ENCODE measurements around the gene CFAP157.

The CFAP157 gene

DNA sequence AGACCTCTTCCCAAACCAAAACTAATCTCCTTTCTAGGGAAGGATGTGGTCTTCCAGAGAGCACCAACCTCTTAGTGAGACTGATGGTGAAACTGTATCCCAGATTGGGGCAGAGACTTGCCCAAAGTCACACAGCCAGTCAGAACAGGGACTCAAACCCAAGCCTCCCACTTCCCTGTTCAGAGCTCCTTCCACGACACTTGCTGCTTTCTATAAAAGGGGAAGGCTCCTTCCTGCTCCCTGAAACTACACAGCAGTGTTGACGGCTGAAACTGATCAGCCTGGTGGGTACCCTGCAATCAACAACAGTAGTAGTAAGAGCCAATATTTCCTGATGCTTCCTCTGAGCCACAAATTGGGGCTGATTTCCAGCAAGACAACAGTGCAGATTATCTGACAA is 26.8 kb downstream of the CFAP157 start:
- no peak for DNase-seq (ENCODE audit: extremely low spot score)
- ChIA-PET POLR2A (no interaction called here), CTCF (interaction anchor here (1.0 to 3.6 kb wide), 20 partner anchors 9 to 188 kb away, joined by 3 to 62 read pairs (median 14); partner anchors contain the start of genes CDK9, CFAP157, FPGS and PTRH1)
- TF ChIP-seq, protein P1, sequence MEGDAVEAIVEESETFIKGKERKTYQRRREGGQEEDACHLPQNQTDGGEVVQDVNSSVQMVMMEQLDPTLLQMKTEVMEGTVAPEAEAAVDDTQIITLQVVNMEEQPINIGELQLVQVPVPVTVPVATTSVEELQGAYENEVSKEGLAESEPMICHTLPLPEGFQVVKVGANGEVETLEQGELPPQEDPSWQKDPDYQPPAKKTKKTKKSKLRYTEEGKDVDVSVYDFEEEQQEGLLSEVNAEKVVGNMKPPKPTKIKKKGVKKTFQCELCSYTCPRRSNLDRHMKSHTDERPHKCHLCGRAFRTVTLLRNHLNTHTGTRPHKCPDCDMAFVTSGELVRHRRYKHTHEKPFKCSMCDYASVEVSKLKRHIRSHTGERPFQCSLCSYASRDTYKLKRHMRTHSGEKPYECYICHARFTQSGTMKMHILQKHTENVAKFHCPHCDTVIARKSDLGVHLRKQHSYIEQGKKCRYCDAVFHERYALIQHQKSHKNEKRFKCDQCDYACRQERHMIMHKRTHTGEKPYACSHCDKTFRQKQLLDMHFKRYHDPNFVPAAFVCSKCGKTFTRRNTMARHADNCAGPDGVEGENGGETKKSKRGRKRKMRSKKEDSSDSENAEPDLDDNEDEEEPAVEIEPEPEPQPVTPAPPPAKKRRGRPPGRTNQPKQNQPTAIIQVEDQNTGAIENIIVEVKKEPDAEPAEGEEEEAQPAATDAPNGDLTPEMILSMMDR (IDR thresholded peaks at IDR 0.05; ENCODE audit: control extremely low read depth, extremely low read depth, low read depth, missing control alignments), result no peak

DNA sequence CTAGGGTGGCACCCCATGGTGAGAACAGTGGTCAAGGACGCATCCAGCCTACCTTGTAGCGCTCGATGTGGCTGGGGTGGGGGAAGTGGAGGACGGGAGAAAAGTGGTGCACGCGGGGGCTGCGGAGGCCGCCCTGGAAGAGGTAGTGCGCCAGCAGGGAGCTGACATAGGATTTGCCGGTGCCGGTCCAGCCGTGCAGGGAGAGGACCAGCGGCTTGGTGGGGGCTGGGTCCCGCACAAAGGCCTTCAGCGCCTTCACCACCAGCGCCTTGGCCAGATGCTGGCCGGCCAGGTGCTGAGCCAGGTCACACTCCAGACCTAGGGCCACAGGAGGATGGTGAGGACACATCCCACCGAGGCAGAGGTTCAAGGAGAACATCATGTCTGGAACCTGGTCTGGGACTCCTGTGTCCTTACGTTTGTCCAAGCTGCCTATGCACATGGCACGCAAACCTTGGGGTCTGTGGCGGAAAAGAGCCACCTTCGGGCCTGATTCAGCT is 27.5 kb downstream of the CFAP157 start:
- ChIA-PET POLR2A (interaction anchor here (0.7 to 1.4 kb wide), 3 partner anchors 19 to 136 kb away, joined by 3 to 4 read pairs (median 3); partner anchors contain the start of genes PTRH1 and TTC16), CTCF (interaction anchor here (0.7 to 3.6 kb wide), 71 partner anchors 9 to 556 kb away, joined by 3 to 62 read pairs (median 5); partner anchors contain the start of genes CDK9, CFAP157, DPM2 and FPGS)
- no peak for DNase-seq (ENCODE audit: extremely low spot score)
- TF ChIP-seq, protein P1 (IDR thresholded peaks at IDR 0.05; ENCODE audit: control extremely low read depth, extremely low read depth, low read depth, missing control alignments), result no peak

DNA sequence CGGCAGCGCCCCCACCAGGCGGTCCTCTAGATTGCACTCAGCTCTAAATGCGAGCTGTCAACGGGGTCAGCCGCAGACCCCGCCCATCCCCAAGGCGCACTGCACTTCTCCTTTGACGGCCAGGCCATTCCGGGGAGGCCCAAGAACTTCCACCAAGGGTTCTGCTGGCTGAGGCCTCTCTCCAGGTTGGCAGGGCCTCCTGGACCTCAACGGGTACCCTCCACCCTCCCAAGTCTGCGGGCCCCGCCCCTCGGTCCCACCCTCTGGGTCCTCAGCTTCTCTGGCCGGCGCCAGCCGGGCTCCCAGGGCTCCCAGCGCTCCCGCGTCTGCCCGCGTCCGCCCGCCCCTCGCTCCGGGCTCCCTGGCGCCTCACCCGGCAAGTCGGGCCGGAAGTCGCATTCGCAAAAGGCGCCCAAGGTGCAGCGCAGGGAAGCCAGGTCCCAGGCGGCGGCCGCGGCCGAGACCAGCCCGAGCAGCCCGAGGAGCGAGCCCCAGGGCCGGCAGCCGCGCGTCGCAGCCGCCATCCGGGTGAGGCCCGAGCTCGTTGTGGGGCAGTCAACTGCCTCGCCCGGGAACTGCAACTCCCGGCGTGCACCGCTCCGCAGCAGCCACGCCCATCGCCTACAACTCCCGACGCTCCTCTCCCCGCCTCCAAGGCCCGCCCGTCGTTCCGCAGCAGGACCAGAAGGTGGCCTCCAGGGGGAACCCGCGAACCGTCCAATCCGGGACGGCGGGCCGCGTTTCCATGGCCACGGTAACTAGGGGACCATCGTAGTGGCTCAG is 28.1 kb downstream of the CFAP157 start, which contains the start of gene TOR2A:
TOR2A (minus strand) TSS at position 548 of the 783 bp plus-strand sequence; CDS start at position 524, 24 bp downstream.
- TF ChIP-seq, protein P1 (IDR thresholded peaks at IDR 0.05; ENCODE audit: control extremely low read depth, extremely low read depth, low read depth, missing control alignments), result peak; percentile 99
- ChIA-PET CTCF (interaction anchor here (0.6 to 3.6 kb wide), 81 partner anchors 9 to 556 kb away, joined by 3 to 62 read pairs (median 5); partner anchors contain the start of genes CDK9, CFAP157, DPM2 and FPGS), POLR2A (interaction anchor here (0.6 to 1.4 kb wide), 7 partner anchors 19 to 204 kb away, joined by 3 to 5 read pairs (median 3); partner anchors contain the start of genes PTRH1, ST6GALNAC4 and TTC16)
- DNase-seq (ENCODE audit: extremely low spot score), result peak; percentile 99

DNA sequence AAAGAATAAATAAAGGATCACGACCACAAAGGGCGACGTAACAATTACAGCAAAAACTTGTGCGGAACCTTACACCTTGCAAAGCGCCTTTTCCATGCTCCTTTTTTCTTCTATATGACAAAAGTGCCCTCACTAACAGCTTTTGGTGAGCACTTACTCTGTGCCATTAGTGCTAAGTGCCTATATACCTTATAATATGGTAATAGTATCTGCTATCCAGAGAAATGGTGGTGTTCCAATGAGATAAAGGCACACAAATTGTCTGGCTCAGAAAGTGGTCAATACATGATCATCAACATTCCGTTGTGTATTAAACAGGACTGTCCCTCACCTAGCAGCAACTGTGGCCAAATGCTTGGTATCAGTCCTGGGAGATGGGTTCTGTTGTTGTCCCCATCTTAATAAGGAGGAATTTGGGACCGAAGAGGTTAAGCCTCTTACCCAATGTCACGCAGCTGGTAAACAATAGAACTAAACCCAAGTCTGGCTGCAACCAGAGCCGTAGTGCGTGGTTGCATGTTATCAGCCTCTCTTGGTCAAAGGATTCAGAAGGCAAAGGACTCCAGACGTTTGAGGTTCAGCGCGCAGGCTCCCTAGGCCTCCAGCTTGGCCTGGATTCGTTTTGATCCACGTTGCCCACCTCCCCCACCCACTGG is 28.9 kb downstream of the CFAP157 start:
- TF ChIP-seq, protein P1 (IDR thresholded peaks at IDR 0.05; ENCODE audit: control extremely low read depth, extremely low read depth, low read depth, missing control alignments), result no peak
- ChIA-PET POLR2A (interaction anchor here (0.6 to 1.4 kb wide), 4 partner anchors 30 to 204 kb away, joined by 3 to 5 read pairs (median 3); partner anchors contain the start of gene ST6GALNAC4), CTCF (interaction anchor here (0.9 to 3.6 kb wide), 50 partner anchors 9 to 235 kb away, joined by 3 to 62 read pairs (median 6); partner anchors contain the start of genes CDK9, CFAP157, FPGS and PTRH1)
- DNase-seq (ENCODE audit: extremely low spot score), result no peak

DNA sequence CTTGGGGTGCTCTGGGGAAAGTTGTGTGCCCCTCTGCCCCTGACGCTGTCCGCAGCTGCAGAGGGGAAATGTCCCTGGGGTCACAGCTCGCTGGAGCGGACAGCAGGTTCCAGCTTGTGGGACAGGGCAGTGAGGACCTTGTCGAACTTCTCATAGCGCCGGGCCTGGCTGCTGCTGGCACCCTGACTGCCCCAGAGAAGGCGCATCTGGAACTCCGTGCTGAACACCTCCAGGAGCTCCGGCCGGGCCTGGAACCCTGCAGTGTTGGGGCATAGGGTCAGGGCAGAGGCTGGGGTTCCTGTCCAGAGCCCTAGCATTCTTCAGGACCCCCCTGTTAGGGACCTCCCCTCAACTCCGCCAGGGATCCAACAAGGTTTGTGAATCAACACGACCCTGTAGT is 31.9 kb downstream of the CFAP157 start:
- CTCF ChIA-PET, result interaction anchor here (1.0 to 1.4 kb wide), 2 partner anchors 46 to 131 kb away, joined by 3 to 5 read pairs; no protein-coding TSS in a partner anchor

More for the DNA sequence above, 31.9 kb downstream of the CFAP157 start:
- TF ChIP-seq, protein P1 (IDR thresholded peaks at IDR 0.05; ENCODE audit: control extremely low read depth, extremely low read depth, low read depth, missing control alignments), result no peak
- DNase-seq (ENCODE audit: extremely low spot score), result no peak
- POLR2A ChIA-PET, result no interaction called here

Data from GM10248 (cell line).